LNCaP clone FGC (cell line): ENCODE data around the gene ARL15.

ENCODE experiments used
- DNase-seq: peaks from one replicate; pipeline ENCODE4 v3.0.0-alpha.2; 2011; ENCODE audit warnings: low read depth
- H3K4me3 ChIP-seq: 2 replicates; pipeline ENCODE4 v1.5.1; 2011; ENCODE audit warnings: mild to moderate bottlenecking, low read depth, low read length, control low read depth
- CTCF ChIP-seq: IDR thresholded peaks from 2 replicates; pipeline ENCODE4 v1.5.1; 2012; ENCODE audit warnings: mild to moderate bottlenecking; ENCODE audit not compliant: control insufficient read depth, insufficient read depth; ENCODE audit errors: extremely low read depth

ARL15 gene

DNA sequence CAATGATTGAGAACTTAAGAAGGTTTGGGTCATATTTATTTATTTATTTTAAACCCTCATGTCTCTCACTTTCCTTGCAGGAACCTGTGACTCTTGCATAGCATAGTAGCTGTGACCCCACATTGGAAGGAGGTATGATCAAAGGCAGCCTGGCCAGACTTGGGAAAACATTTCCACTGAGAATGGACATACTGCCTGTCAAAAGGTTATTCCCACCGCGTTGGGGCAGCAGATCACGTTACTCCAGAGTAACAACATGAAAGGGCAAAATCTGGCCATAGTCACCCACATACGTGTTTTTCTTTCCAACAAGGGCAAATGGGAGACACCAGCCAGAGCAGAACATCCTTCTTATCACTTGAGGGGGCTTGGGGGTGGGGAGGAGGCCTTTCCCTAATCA is 95.7 kb downstream of the ARL15 start:
- no peak overlapping the region for H3K4me3 ChIP-seq
- TF ChIP-seq CTCF = no peak
- DNase-seq = no peak

GRCh38 chr5:54212331-54212730 is 98.0 kb downstream of the ARL15 start:
- no peak for DNase-seq
- TF ChIP-seq CTCF = no peak
- H3K4me3 ChIP-seq = no peak overlapping the region

DNA sequence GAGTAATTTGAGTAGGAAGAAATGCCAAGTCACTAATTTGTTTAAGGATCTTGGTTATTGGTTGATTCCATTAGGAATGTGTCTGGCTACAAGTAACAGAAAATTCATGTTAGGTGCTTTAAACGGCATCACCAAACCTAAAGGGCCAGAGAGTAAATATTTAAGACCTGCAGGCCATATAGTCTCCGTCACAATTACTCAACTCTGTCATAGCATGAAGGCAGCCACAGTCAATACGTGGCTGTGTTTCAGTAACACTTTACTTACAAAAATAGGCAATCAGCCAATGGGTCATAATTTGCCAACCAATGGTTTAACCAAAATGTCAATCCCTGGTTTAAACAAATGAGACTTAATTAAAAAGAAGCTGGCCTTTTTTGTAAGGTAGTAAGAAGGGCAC is 98.5 kb downstream of the ARL15 start:
- no peak overlapping the region for H3K4me3 ChIP-seq
- no peak for DNase-seq
- no peak for TF ChIP-seq CTCF

DNA sequence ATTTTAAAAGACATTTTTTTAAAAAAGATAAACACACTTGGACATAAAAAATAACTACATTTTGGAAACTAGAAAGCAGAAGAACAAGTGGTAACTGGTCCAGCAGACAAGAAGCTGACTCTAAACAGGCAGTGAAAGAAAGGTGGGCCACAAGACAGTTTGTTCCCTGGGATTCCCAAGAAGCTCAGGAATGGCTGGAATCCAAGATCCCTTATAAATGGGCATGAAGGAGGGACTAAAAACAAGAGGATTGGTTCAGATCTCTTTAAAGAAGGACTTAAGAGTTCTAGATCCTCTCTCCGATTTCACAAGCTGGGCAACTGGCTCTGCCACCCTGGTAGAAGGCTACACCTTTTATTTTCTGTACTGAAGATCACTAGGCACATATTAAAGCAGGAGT is 102.8 kb downstream of the ARL15 start:
- H3K4me3 ChIP-seq = no peak overlapping the region
- TF ChIP-seq CTCF = no peak
- DNase-seq = no peak

DNA sequence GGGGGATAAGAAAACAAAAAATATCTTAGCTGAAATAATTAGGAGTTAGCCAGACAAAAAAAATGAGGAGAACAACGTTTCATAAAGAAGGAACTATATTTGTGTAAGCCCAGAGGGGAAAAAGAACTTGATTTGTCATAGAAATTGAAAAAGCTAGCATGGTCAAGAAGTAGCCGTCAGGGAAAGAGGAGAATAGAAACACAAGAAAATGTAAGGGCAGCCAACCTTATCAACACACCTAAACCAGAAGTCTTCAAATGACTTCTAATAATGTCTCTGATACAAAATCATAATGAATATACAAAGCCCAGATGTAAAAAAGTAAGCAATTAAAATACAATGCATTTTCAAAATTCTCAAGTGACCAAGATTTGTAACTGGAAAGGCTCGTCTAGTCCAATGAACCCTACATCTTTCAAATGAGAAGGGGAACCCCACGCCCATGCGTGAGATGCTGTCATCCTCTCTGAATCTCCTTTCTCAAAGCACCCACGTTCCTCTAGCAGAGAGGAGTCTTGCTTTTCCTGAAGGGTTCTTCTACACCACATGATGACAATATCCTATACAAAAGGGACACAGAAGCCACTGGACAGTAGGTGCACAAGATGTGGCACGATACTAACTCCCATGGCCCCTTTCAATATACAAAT is 103.7 kb downstream of the ARL15 start:
- TF ChIP-seq CTCF = no peak
- DNase-seq = no peak
- no peak overlapping the region for H3K4me3 ChIP-seq

DNA sequence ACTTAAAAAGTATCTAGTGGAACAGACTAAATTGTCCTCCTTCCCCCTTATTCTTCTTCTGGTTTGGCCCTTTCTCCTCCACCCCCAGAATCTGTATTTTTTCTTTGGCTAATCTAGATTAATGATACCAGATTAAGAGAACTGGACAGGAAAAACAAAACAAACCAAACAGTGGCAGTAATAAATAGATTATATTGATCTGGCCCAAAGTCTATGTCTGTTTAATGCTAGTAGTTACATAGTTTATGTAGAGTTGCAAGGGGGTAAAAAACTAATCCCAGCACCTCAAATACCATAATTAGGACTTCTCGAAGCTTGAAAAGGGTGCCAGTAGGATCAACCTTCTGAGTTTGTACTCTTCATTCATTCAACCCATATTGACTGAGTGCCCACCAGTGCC is 104.5 kb downstream of the ARL15 start:
- no peak for DNase-seq
- TF ChIP-seq CTCF = no peak
- no peak overlapping the region for H3K4me3 ChIP-seq

- no peak for TF ChIP-seq CTCF
- no peak overlapping the region for H3K4me3 ChIP-seq
- no peak for DNase-seq
Observed at GRCh38 chr5:54205453-54205852, 104.9 kb downstream of the ARL15 start.
